ENCODE measurements around the gene RASSF5.

The RASSF5 gene

GRCh38 chr1:206514813-206515387 lies 7.6 kb downstream of the RASSF5 start:
- Histone ChIP-seq H3K4me3 (ENCODE audit: insufficient read length, low read depth) (no peak overlapping the region), H3K36me3 (ENCODE audit: insufficient read depth, insufficient read length, low read length) (no peaks in the 10 kb centered on the region), H3K9me3 (ENCODE audit: insufficient read depth, low read length) (no peaks in the 10 kb centered on the region), H3K27me3 (ENCODE audit: insufficient read depth, insufficient read length) (peaks cover 1% of the 10 kb centered on the region), H3K9ac (ENCODE audit: insufficient read length, low read depth) (no peak overlapping the region), H3K4me1 (ENCODE audit: insufficient read depth, insufficient read length) (peaks cover 9% of the 10 kb centered on the region)
- TF ChIP-seq SUZ12 (IDR thresholded peaks at IDR 0.05; ENCODE audit: extremely low read depth, insufficient read depth, insufficient read length) (no peak), YY1 (IDR thresholded peaks at IDR 0.05; ENCODE audit: insufficient read depth, insufficient read length) (no peak), ZNF274 (IDR thresholded peaks at IDR 0.05; ENCODE audit: low read depth, low read length) (no peak)
- no peak for DNase-seq (ENCODE audit: low read depth, low spot score)

GRCh38 chr1:206516728-206516990 lies 9.3 kb downstream of the RASSF5 start:
- TF ChIP-seq SUZ12 (IDR thresholded peaks at IDR 0.05; ENCODE audit: extremely low read depth, insufficient read depth, insufficient read length) (no peak), YY1 (IDR thresholded peaks at IDR 0.05; ENCODE audit: insufficient read depth, insufficient read length) (no peak), ZNF274 (IDR thresholded peaks at IDR 0.05; ENCODE audit: low read depth, low read length) (no peak)
- no peaks in the 10 kb centered on the region for H3K36me3 ChIP-seq (ENCODE audit: insufficient read depth, insufficient read length, low read length)
- no peaks in the 10 kb centered on the region for H3K27me3 ChIP-seq (ENCODE audit: insufficient read depth, insufficient read length)
- H3K9me3 ChIP-seq (ENCODE audit: insufficient read depth, low read length): no peaks in the 10 kb centered on the region
- DNase-seq (ENCODE audit: low read depth, low spot score): no peak
- peaks cover 6% of the 10 kb centered on the region for H3K4me1 ChIP-seq (ENCODE audit: insufficient read depth, insufficient read length)
- no peak overlapping the region for H3K9ac ChIP-seq (ENCODE audit: insufficient read length, low read depth)
- H3K4me3 ChIP-seq (ENCODE audit: insufficient read length, low read depth): no peak overlapping the region

- no peak for TF ChIP-seq SUZ12 (IDR thresholded peaks at IDR 0.05; ENCODE audit: extremely low read depth, insufficient read depth, insufficient read length)
- no peak for TF ChIP-seq YY1 (IDR thresholded peaks at IDR 0.05; ENCODE audit: insufficient read depth, insufficient read length)
- no peak for TF ChIP-seq ZNF274 (IDR thresholded peaks at IDR 0.05; ENCODE audit: low read depth, low read length)
- DNase-seq (ENCODE audit: low read depth, low spot score): no peak
- Histone ChIP-seq H3K9me3 (ENCODE audit: insufficient read depth, low read length) (no peaks in the 10 kb centered on the region), H3K4me1 (ENCODE audit: insufficient read depth, insufficient read length) (peaks cover 6% of the 10 kb centered on the region), H3K27me3 (ENCODE audit: insufficient read depth, insufficient read length) (no peaks in the 10 kb centered on the region), H3K36me3 (ENCODE audit: insufficient read depth, insufficient read length, low read length) (no peaks in the 10 kb centered on the region), H3K4me3 (ENCODE audit: insufficient read length, low read depth) (no peak overlapping the region), H3K9ac (ENCODE audit: insufficient read length, low read depth) (no peak overlapping the region)
Observed at GRCh38 chr1:206517784-206518183, 10.5 kb downstream of the RASSF5 start.

DNA sequence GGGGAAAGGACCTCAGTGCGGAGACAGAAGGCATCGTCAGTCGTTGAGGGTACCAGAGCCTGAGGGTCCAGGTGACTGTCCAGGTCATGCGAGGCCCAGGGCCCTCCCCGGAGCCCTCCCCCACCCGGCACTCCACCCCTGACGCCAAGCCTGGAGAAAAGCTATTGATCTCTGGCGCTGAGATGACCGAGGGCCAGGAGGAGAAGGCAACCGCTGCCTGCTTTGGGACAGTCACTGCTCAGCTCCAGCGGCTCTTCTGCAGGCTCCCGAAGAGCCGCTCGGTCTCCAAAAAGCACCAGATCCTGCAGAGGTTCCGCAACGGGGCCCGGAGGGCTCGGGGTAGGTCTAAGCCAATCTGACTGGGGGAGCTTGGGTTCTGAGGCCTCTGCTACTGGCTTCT lies 10.9 kb downstream of the RASSF5 start:
- Histone ChIP-seq H3K9me3 (ENCODE audit: insufficient read depth, low read length) (no peaks in the 10 kb centered on the region), H3K9ac (ENCODE audit: insufficient read length, low read depth) (no peak overlapping the region), H3K4me3 (ENCODE audit: insufficient read length, low read depth) (no peak overlapping the region), H3K4me1 (ENCODE audit: insufficient read depth, insufficient read length) (peaks cover 5% of the 10 kb centered on the region), H3K27me3 (ENCODE audit: insufficient read depth, insufficient read length) (no peaks in the 10 kb centered on the region), H3K36me3 (ENCODE audit: insufficient read depth, insufficient read length, low read length) (no peaks in the 10 kb centered on the region)
- TF ChIP-seq SUZ12 (IDR thresholded peaks at IDR 0.05; ENCODE audit: extremely low read depth, insufficient read depth, insufficient read length) (no peak), YY1 (IDR thresholded peaks at IDR 0.05; ENCODE audit: insufficient read depth, insufficient read length) (no peak), ZNF274 (IDR thresholded peaks at IDR 0.05; ENCODE audit: low read depth, low read length) (no peak)
- no peak for DNase-seq (ENCODE audit: low read depth, low spot score)

GRCh38 chr1:206518743-206519142 lies 11.4 kb downstream of the RASSF5 start:
- Histone ChIP-seq H3K4me1 (ENCODE audit: insufficient read depth, insufficient read length) (peaks cover 3% of the 10 kb centered on the region), H3K9ac (ENCODE audit: insufficient read length, low read depth) (no peak overlapping the region), H3K27me3 (ENCODE audit: insufficient read depth, insufficient read length) (no peaks in the 10 kb centered on the region), H3K4me3 (ENCODE audit: insufficient read length, low read depth) (no peak overlapping the region), H3K9me3 (ENCODE audit: insufficient read depth, low read length) (no peaks in the 10 kb centered on the region), H3K36me3 (ENCODE audit: insufficient read depth, insufficient read length, low read length) (no peaks in the 10 kb centered on the region)
- no peak for DNase-seq (ENCODE audit: low read depth, low spot score)
- TF ChIP-seq SUZ12 (IDR thresholded peaks at IDR 0.05; ENCODE audit: extremely low read depth, insufficient read depth, insufficient read length) (no peak), YY1 (IDR thresholded peaks at IDR 0.05; ENCODE audit: insufficient read depth, insufficient read length) (no peak), ZNF274 (IDR thresholded peaks at IDR 0.05; ENCODE audit: low read depth, low read length) (no peak)

GRCh38 chr1:206521127-206521526 lies 13.8 kb downstream of the RASSF5 start:
- H3K9ac ChIP-seq (ENCODE audit: insufficient read length, low read depth): no peak overlapping the region
- H3K27me3 ChIP-seq (ENCODE audit: insufficient read depth, insufficient read length): no peaks in the 10 kb centered on the region
- H3K36me3 ChIP-seq (ENCODE audit: insufficient read depth, insufficient read length, low read length): no peaks in the 10 kb centered on the region
- TF ChIP-seq YY1 (IDR thresholded peaks at IDR 0.05; ENCODE audit: insufficient read depth, insufficient read length): no peak
- TF ChIP-seq ZNF274 (IDR thresholded peaks at IDR 0.05; ENCODE audit: low read depth, low read length): no peak
- no peak for TF ChIP-seq SUZ12 (IDR thresholded peaks at IDR 0.05; ENCODE audit: extremely low read depth, insufficient read depth, insufficient read length)
- DNase-seq (ENCODE audit: low read depth, low spot score): no peak
- no peak overlapping the region for H3K4me3 ChIP-seq (ENCODE audit: insufficient read length, low read depth)
- H3K4me1 ChIP-seq (ENCODE audit: insufficient read depth, insufficient read length): peaks cover 3% of the 10 kb centered on the region
- no peaks in the 10 kb centered on the region for H3K9me3 ChIP-seq (ENCODE audit: insufficient read depth, low read length)

DNA sequence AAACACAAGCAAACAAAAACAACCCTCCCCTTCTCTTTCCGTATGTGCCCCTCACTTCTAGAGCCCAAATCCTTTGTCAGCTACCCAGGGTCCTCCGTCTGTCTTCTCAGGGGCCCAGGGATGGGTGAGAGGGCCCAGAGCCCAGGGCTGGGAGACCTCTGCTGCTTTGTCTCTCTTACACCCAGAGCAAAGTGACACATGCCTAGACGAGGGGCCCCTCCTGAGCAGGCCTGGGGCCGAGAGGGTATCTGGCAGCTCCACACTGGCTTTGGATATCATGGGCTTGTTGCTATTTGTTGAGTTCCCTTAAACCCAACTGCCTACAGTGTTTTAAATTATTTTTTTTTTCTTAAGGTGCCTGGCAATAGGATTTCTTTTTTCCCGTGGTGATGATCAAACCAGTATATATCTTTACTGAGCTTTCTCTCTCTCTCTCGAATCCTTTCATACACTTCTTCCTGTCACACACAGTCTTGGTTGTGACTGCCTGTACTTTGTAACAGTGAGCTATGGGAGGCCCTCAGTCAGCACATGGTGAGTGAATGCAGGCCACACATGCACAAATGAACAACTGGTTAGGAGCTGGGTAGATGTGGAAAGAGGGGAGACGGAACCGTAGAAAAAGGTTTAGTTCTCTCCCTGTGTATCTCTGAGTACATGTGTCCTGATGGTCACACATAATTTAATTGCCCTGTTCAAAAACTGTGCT lies 14.5 kb downstream of the RASSF5 start:
- DNase-seq (ENCODE audit: low read depth, low spot score): no peak
- no peaks in the 10 kb centered on the region for H3K9me3 ChIP-seq (ENCODE audit: insufficient read depth, low read length)
- H3K36me3 ChIP-seq (ENCODE audit: insufficient read depth, insufficient read length, low read length): no peaks in the 10 kb centered on the region
- peaks cover 3% of the 10 kb centered on the region for H3K4me1 ChIP-seq (ENCODE audit: insufficient read depth, insufficient read length)
- no peak for TF ChIP-seq SUZ12 (IDR thresholded peaks at IDR 0.05; ENCODE audit: extremely low read depth, insufficient read depth, insufficient read length)
- TF ChIP-seq YY1 (IDR thresholded peaks at IDR 0.05; ENCODE audit: insufficient read depth, insufficient read length): no peak
- no peak for TF ChIP-seq ZNF274 (IDR thresholded peaks at IDR 0.05; ENCODE audit: low read depth, low read length)
- no peak overlapping the region for H3K4me3 ChIP-seq (ENCODE audit: insufficient read length, low read depth)
- H3K9ac ChIP-seq (ENCODE audit: insufficient read length, low read depth): no peak overlapping the region
- H3K27me3 ChIP-seq (ENCODE audit: insufficient read depth, insufficient read length): no peaks in the 10 kb centered on the region
